H1 (cell line): ENCODE measurements around the gene DLG1. TPM values are rescaled to one million over a fixed set of nuclear protein-coding genes. Genes with fewer than 3 reads are reported as not detected.
"Not testable (repeated sequence)": the region's sequence is repeated elsewhere in the genome, so short reads cannot be mapped to it uniquely, and the experiment has no call there.

Experiments
- CTCF ChIA-PET: fragments of 300-600 bp; sonication (Branson Sonifier 250); formaldehyde crosslinking; loops from one replicate; lab custom pipeline; 2021; ENCODE audit not compliant: partially characterized antibody; lab: Charles Lee
- POLR2A ChIA-PET: fragments of 300-600 bp; sonication (Branson Sonifier 250); formaldehyde crosslinking; loops from one replicate; lab custom pipeline; 2021; ENCODE audit warnings: inconsistent platforms; ENCODE audit not compliant: partially characterized antibody; lab: Charles Lee
- DNase-seq, 2 experiments: peaks; one replicate each; pipeline versions ENCODE4 v3.0.0 to v3.0.0-alpha.2; 2010 to 2022; ENCODE audit warnings: low spot score in 2 of 2, low read depth in 1 of 2, mixed read lengths in 1 of 2
- FAIRE-seq: peaks from 2 replicates; lab custom pipeline; 2011; peaks lifted over from hg19 to GRCh38; lab: Jason Lieb, UNC
- H2AFZ ChIP-seq: 2 replicates; pipeline ENCODE4 v1.8.1; 2012; ENCODE audit warnings: low read length, inconsistent platforms
- H2AK5ac ChIP-seq: 2 replicates; pipeline ENCODE4 v1.6.1; 2013; ENCODE audit warnings: low read depth, low read length
- H2BK120ac ChIP-seq: replicated peaks from 2 replicates; pipeline ENCODE3; 2013; ENCODE audit warnings: low read depth, low read length, inconsistent platforms
- H2BK12ac ChIP-seq: 2 replicates; pipeline ENCODE4 v1.6.1; 2013; ENCODE audit warnings: low read depth, low read length
- H2BK15ac ChIP-seq: 2 replicates; pipeline ENCODE4 v1.6.1; 2013; ENCODE audit warnings: low read length
- H2BK20ac ChIP-seq: 2 replicates; pipeline ENCODE4 v1.6.1; 2013; ENCODE audit warnings: low read length
- H2BK5ac ChIP-seq: 2 replicates; pipeline ENCODE4 v1.6.1; 2013; ENCODE audit warnings: low read depth, low read length
- H3K14ac ChIP-seq: 2 replicates; pipeline ENCODE4 v1.6.1; 2013; ENCODE audit warnings: inconsistent platforms; ENCODE audit not compliant: insufficient read length
- H3K18ac ChIP-seq: 2 replicates; pipeline ENCODE4 v1.6.1; 2013; ENCODE audit warnings: low read length; ENCODE audit errors: extremely low read depth
- H3K23ac ChIP-seq: 2 replicates; pipeline ENCODE4 v1.6.1; 2013; ENCODE audit warnings: inconsistent platforms; ENCODE audit not compliant: insufficient read length
- H3K23me2 ChIP-seq: 2 replicates; pipeline ENCODE4 v1.6.1; 2013; ENCODE audit warnings: low read depth, low read length
- H3K27ac ChIP-seq: 2 replicates; pipeline ENCODE4 v1.6.1; 2011; ENCODE audit warnings: low read depth, low read length, inconsistent platforms
- H3K27me3 ChIP-seq, 4 experiments: replicated peaks in 1 of 4; 1 replicate in 1 of 4; 2 replicates in 3 of 4; pipeline versions ENCODE4 v1.6.1 to v1.8.1; 2011 to 2013; ENCODE audit warnings: low read length in 3 of 4, mild to moderate bottlenecking in 3 of 4, inconsistent platforms in 2 of 4, mixed read lengths in 2 of 4, moderate library complexity in 1 of 4; ENCODE audit not compliant: control insufficient read depth in 3 of 4, insufficient read depth in 3 of 4; ENCODE audit errors: extremely low read depth in 1 of 4
- H3K36me3 ChIP-seq, 4 experiments: 2 replicates each; pipeline versions ENCODE4 v1.6.1 to v1.8.1; 2011 to 2013; ENCODE audit warnings: mild to moderate bottlenecking in 4 of 4, low read length in 3 of 4, moderate library complexity in 2 of 4, control low read depth in 1 of 4, inconsistent platforms in 1 of 4; ENCODE audit not compliant: insufficient read depth in 4 of 4, control insufficient read depth in 2 of 4
- H3K4ac ChIP-seq: replicated peaks from 2 replicates; pipeline ENCODE3; 2013; ENCODE audit warnings: low read length, low read depth, mixed read lengths, inconsistent platforms; ENCODE audit not compliant: insufficient read length
- H3K4me1 ChIP-seq, 4 experiments: replicated peaks in 1 of 4; 1 replicate in 1 of 4; 2 replicates in 3 of 4; pipeline versions ENCODE4 v1.6.1 to v1.8.1; 2011 to 2013; ENCODE audit warnings: low read length in 3 of 4, inconsistent platforms in 2 of 4, mixed read lengths in 1 of 4; ENCODE audit not compliant: insufficient read depth in 4 of 4, control insufficient read depth in 3 of 4
- H3K4me2 ChIP-seq, 2 experiments: 2 replicates each; pipeline versions ENCODE4 v1.6.1 to v1.8.1; 2011 to 2013; ENCODE audit warnings: low read depth in 2 of 2, low read length in 2 of 2, control low read depth in 1 of 2, inconsistent platforms in 1 of 2, mild to moderate bottlenecking in 1 of 2; ENCODE audit not compliant: insufficient read depth in 1 of 2
- H3K4me3 ChIP-seq, 4 experiments: fragments of 200-600, 300-600 bp in 1 of 4; sonication (generic), shearing (Covaris generic), sonication (Bioruptor Twin) in 1 of 4; 2 replicates each; pipeline versions ENCODE4 v1.5.1 to v1.8.1; 2011 to 2016; ENCODE audit warnings: low read length in 4 of 4, low read depth in 3 of 4, control low read depth in 2 of 4, inconsistent platforms in 2 of 4, mild to moderate bottlenecking in 2 of 4, mixed read lengths in 1 of 4, moderate library complexity in 1 of 4; ENCODE audit not compliant: insufficient read depth in 2 of 4; ENCODE audit errors: extremely low read depth in 1 of 4
- H3K56ac ChIP-seq: replicated peaks from 2 replicates; pipeline ENCODE3; 2013; ENCODE audit warnings: low read depth, mild to moderate bottlenecking, mixed read lengths, low read length, inconsistent platforms; ENCODE audit not compliant: insufficient read length
- H3K79me1 ChIP-seq: 2 replicates; pipeline ENCODE4 v1.6.1; 2013; ENCODE audit warnings: low read depth, low read length, control low read depth
- H3K79me2 ChIP-seq, 2 experiments: 2 replicates each; pipeline versions ENCODE4 v1.6.1 to v1.8.1; 2012 to 2013; ENCODE audit warnings: low read length in 2 of 2, mild to moderate bottlenecking in 2 of 2, inconsistent platforms in 1 of 2; ENCODE audit not compliant: insufficient read depth in 2 of 2, control insufficient read depth in 1 of 2
- H3K9ac ChIP-seq, 4 experiments: replicated peaks in 1 of 4; 1 replicate in 1 of 4; 2 replicates in 3 of 4; pipeline versions ENCODE4 v1.6.1 to v1.8.1; 2011 to 2013; ENCODE audit warnings: low read depth in 3 of 4, low read length in 3 of 4, control low read depth in 2 of 4, mild to moderate bottlenecking in 2 of 4, moderate library complexity in 2 of 4, inconsistent platforms in 1 of 4; ENCODE audit errors: extremely low read depth in 1 of 4
- H3K9me3 ChIP-seq, 2 experiments: 2 replicates each; pipeline versions ENCODE4 v1.6.1 to v1.8.1; 2012 to 2013; ENCODE audit warnings: mild to moderate bottlenecking in 2 of 2, moderate library complexity in 2 of 2, control low read depth in 1 of 2, inconsistent platforms in 1 of 2, low read depth in 1 of 2, low read length in 1 of 2, mixed read lengths in 1 of 2; ENCODE audit not compliant: insufficient read depth in 2 of 2
- H4K20me1 ChIP-seq, 2 experiments: replicated peaks in 1 of 2; 2 replicates each; pipeline versions ENCODE3 to v1.8.1; 2011 to 2013; ENCODE audit warnings: inconsistent platforms in 2 of 2, low read length in 2 of 2, mild to moderate bottlenecking in 1 of 2; ENCODE audit not compliant: insufficient read depth in 2 of 2, control insufficient read depth in 1 of 2
- H4K5ac ChIP-seq: 2 replicates; pipeline ENCODE4 v1.6.1; 2013; ENCODE audit warnings: low read length, low read depth, mixed read lengths, inconsistent platforms; ENCODE audit not compliant: insufficient read length
- H4K8ac ChIP-seq: 2 replicates; pipeline ENCODE4 v1.8.0; 2013; ENCODE audit warnings: mild to moderate bottlenecking, moderate library complexity, low read length, inconsistent platforms; ENCODE audit not compliant: insufficient read depth; ENCODE audit errors: extremely low read depth
- H4K91ac ChIP-seq: replicated peaks from 2 replicates; pipeline ENCODE3; 2013; ENCODE audit warnings: low read length, mixed read lengths, inconsistent platforms; ENCODE audit not compliant: insufficient read length
- CTCF ChIP-seq, 3 experiments: IDR thresholded peaks; 1 replicate in 2 of 3; 2 replicates in 1 of 3; pipeline versions ENCODE4 v1.5.1 to v1.6.1; 2011; ENCODE audit warnings: low read length in 3 of 3, mild to moderate bottlenecking in 3 of 3, inconsistent platforms in 2 of 3, low read depth in 1 of 3, moderate library complexity in 1 of 3; ENCODE audit not compliant: insufficient read depth in 1 of 3; ENCODE audit errors: control extremely low read depth in 1 of 3
- RAD21 ChIP-seq, 2 experiments: IDR thresholded peaks in 1 of 2; conservative IDR thresholded peaks in 1 of 2; 2 replicates each; pipeline ENCODE4 v1.6.1; 2011; ENCODE audit warnings: low read depth in 2 of 2, low read length in 2 of 2, improper control_type of control experiment in 1 of 2, inconsistent platforms in 1 of 2, mild to moderate bottlenecking in 1 of 2, moderate library complexity in 1 of 2
- WGBS, 2 experiments: shearing (Covaris generic) in 1 of 2; methylation state at CpG; one replicate each; pipeline versions ENCODE4 v1.1.6 to v1.1.7; 2013 to 2015; ENCODE audit warnings: low lambda C conversion rate in 2 of 2, mixed read lengths in 2 of 2, inconsistent platforms in 1 of 2, low coverage in 1 of 2, missing lambda C conversion rate in 1 of 2; ENCODE audit not compliant: insufficient replicate concordance in 2 of 2, insufficient coverage in 1 of 2, insufficient read length in 1 of 2; ENCODE audit errors: extremely low coverage in 1 of 2, missing lambda C conversion rate in 1 of 2; 5-methylcytosine and 5-hydroxymethylcytosine counted together
- polyA plus RNA-seq, 7 experiments: library from polyadenylated mRNA; depleted of rRNA in 3 of 7; stranded (reverse) in 5 of 7; unstranded in 2 of 7; fragments of >200 nt in 5 of 7; fragments of 200-250 nt in 2 of 7; gene quantifications; 1 replicate in 5 of 7; 2 replicates in 1 of 7; 4 replicates in 1 of 7; pipeline versions ENCODE4 v1.2.1 to v1.2.3, GENCODE V29; 2011 to 2013; ENCODE audit warnings: missing spikeins in 2 of 7, mixed read lengths in 2 of 7
- total RNA-seq: library from RNA; stranded (reverse); fragmentation: NEBNext Ultra II Directional; extraction: Animal tissue kit (Norgen Biotek cat#: 25700); gene quantifications from 2 replicates; pipeline ENCODE4 v1.2.1, GENCODE V29; 2021

Gene DLG1
- total and polyA plus RNA-seq, 2 of the 8 experiments (the other 6 are each of a cell fraction or from before 2014, with no cell fraction given): 13.4 to 78.8 TPM

GRCh38 chr3:197276808-197277207 is 21.6 kb downstream of the DLG1 start:
- not testable (repeated sequence) for H3K56ac ChIP-seq, H2BK15ac ChIP-seq, H3K9me3 ChIP-seq, H2BK120ac ChIP-seq, H2AK5ac ChIP-seq, H3K4me3 ChIP-seq, H2AFZ ChIP-seq, H3K4me2 ChIP-seq, H3K23me2 ChIP-seq, DNase-seq, H3K4me1 ChIP-seq, H3K18ac ChIP-seq, H3K27me3 ChIP-seq, H4K20me1 ChIP-seq, H3K27ac ChIP-seq, H4K8ac ChIP-seq, FAIRE-seq, H3K4ac ChIP-seq, H4K5ac ChIP-seq, H2BK12ac ChIP-seq, H2BK5ac ChIP-seq, H3K9ac ChIP-seq, H3K23ac ChIP-seq, H3K79me1 ChIP-seq, H3K14ac ChIP-seq, H4K91ac ChIP-seq, H2BK20ac ChIP-seq
- WGBS, 2 experiments: 94% methylated on average over 8 of the region's 8 CpGs; no CpG with 5 or more reads in 1 of the 2 experiments
- TF ChIP-seq RAD21 (IDR thresholded peaks at IDR 0.05 in 1 of 2, conservative IDR thresholded peaks at IDR 0.05 in 1 of 2; ENCODE audit: low read depth in 2 of 2, low read length in 2 of 2) (peak; percentile 38 to 54), CTCF (IDR thresholded peaks at IDR 0.05; ENCODE audit: control extremely low read depth in 1 of 3, insufficient read depth in 1 of 3, low read depth in 1 of 3, low read length in 3 of 3) (peak; percentile 25 to 41 (median 32); a peak in 3 of 4 replicates)
- CTCF ChIA-PET: interaction anchor here (0.9 to 1.6 kb wide), 5 partner anchors 9 to 222 kb away, joined by 3 to 4 read pairs (median 4); no protein-coding TSS in a partner anchor
- Histone ChIP-seq H3K36me3 (peaks cover 0 to 34% (median 3%) of the 10 kb centered on the region in 4 experiments; a peak in 4 of 8 replicates), H3K79me2 (peaks cover 0 to 70% of the 10 kb centered on the region in 2 experiments; a peak in 3 of 4 replicates)
- POLR2A ChIA-PET: interaction anchor here (1.6 kb wide), 1 partner anchor 19 kb away, joined by 3 read pairs; no protein-coding TSS in a partner anchor
